GM12891 (cell line): Measurements from ENCODE around the gene BAZ1B.

ENCODE experiments used
- POLR2A ChIP-seq: IDR thresholded peaks from 2 replicates; pipeline ENCODE4 v1.6.1; 2011; ENCODE audit warnings: low read depth, low read length, control low read depth
- POLR2AphosphoS5 ChIP-seq: IDR thresholded peaks from 2 replicates; pipeline ENCODE4 v1.6.1; 2011; ENCODE audit warnings: low read depth, low read length, control low read depth

DNA sequence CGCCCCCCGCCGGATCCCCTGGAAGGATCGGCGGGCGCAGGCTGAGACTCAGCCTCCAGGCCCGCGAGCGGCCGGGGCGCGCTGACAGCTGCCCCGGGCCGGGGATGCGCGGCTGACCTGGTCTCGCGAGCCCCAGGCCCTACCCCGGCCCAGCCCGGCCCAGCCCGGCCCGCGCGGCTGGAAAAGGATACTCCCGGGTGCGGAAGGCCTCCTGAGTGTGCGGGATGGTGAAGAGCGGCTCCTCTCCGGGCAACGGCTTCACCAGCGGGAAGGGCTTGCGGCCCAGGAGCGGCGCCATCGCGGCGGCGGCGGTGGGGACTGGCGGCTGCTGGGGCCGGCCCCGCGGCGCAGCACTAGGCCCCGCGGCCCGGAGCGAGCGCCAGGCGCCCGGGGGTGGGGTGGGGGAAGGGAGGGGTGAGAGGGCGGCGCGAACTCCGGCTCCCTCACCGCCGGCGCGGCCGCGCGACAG is 423 bp downstream of the BAZ1B start:
- no peak for TF ChIP-seq POLR2A
- TF ChIP-seq POLR2AphosphoS5 = no peak
